GM19239 (cell line): Measurements from ENCODE around the gene CLIP2.

ENCODE experiments used
- DNase-seq: peaks from one replicate; pipeline ENCODE4 v3.0.0; 2011; ENCODE audit warnings: low spot score; ENCODE audit not compliant: insufficient read length
- FAIRE-seq: peaks from 2 replicates; lab custom pipeline; 2011; peaks lifted over from hg19 to GRCh38; lab: Jason Lieb, UNC

CLIP2 gene

DNA sequence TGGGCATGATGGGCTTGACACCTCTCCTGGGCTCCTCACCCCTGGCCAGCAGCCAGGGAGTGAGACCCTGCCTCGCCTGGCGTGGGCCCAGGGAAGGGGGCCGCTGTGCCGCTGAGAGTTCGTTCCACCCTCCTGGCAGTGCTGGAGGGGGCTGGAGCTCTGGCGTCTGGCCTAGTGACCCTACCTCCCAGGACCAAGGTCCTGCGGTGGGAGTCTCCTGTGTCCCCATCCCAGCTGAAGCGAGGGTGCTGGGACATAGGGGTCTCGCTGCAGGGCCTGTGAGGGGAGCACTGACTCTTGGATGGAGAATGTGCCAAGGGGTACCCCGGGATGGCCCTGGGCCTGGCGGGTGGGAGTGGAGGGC lies 165.7 kb downstream of the CLIP2 start:
- FAIRE-seq, result no peak
- no peak for DNase-seq

DNA sequence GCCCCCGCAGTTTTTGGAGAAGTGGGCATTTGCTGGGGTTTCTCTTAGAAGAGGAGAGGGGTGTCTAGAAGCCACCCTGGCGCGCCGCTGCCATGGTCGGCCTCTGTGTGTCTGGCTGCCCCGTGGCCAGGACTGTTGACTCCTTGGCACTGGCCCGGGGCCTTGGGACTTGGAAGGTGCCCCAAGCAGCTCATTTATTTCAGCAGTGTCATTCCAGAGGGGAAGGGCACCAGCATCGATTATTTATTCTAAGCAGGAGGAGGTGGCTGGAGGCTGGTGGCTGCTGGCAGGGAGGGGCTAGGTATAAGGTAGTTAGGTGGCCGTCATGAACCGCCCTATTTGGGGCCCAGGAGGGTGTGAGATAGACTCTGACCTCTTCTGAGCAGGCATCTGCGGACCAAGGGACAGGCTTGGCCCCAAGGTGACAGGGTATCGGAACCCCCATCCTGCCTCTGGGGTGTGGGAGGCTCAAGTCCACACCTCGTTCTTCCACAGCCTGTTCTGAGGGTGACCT lies 166.1 kb downstream of the CLIP2 start:
- DNase-seq (no peak), FAIRE-seq (no peak)
